HepG2 (cell line): ENCODE results near the gene ADAMTS2. TPM values are rescaled to one million over a fixed set of nuclear protein-coding genes. Genes with fewer than 3 reads are reported as not detected.

Experiments used
- ATM ChIP-seq: fragments of 450-650 bp; IDR thresholded peaks from 2 replicates; pipeline ENCODE4 v1.7.1; 2017; ENCODE audit warnings: mild to moderate bottlenecking, borderline replicate concordance
- BATF2 ChIP-seq: sonication (generic); formaldehyde crosslinking; IDR thresholded peaks from 2 replicates; pipeline ENCODE4 v1.8.0; 2022; ENCODE audit warnings: mild to moderate bottlenecking, missing genetic modification reagents, moderate library complexity
- CC2D1A ChIP-seq: sonication (generic); formaldehyde crosslinking; IDR thresholded peaks from 2 replicates; pipeline ENCODE4 v1.8.1; 2023; ENCODE audit warnings: mild to moderate bottlenecking, missing genetic modification reagents
- DRAP1 ChIP-seq: IDR thresholded peaks from 2 replicates; pipeline ENCODE4 v1.6.1; 2016; ENCODE audit warnings: missing genetic modification reagents, missing compliant biosample characterization
- HDAC2 ChIP-seq: sonication (generic); formaldehyde crosslinking; IDR thresholded peaks from 2 replicates; pipeline ENCODE4 v1.4.0; 2020; ENCODE audit warnings: missing genetic modification reagents
- NKX3-1 ChIP-seq: sonication (generic); formaldehyde crosslinking; IDR thresholded peaks from 2 replicates; pipeline ENCODE4 v1.5.0; 2020; ENCODE audit warnings: missing genetic modification reagents
- RERE ChIP-seq: IDR thresholded peaks from 2 replicates; pipeline ENCODE4 v1.6.1; 2016; ENCODE audit warnings: low read depth, missing genetic modification reagents, missing compliant biosample characterization
- RFXAP ChIP-seq: sonication (generic); formaldehyde crosslinking; IDR thresholded peaks from 2 replicates; pipeline ENCODE4 v1.4.0; 2020; ENCODE audit warnings: missing genetic modification reagents, borderline replicate concordance
- SMAD3 ChIP-seq: sonication (generic); formaldehyde crosslinking; IDR thresholded peaks from 2 replicates; pipeline ENCODE4 v1.4.0; 2020; ENCODE audit warnings: missing genetic modification reagents
- SMYD3 ChIP-seq: sonication (generic); formaldehyde crosslinking; IDR thresholded peaks from 2 replicates; pipeline ENCODE4 v1.8.1; 2023; ENCODE audit warnings: mild to moderate bottlenecking, missing genetic modification reagents
- SRSF9 ChIP-seq: fragments of 200-400 bp; formaldehyde crosslinking; IDR thresholded peaks from 2 replicates; pipeline ENCODE4 v1.6.1; 2018; ENCODE audit warnings: borderline replicate concordance, mild to moderate bottlenecking, low read depth, low read length; ENCODE audit not compliant: insufficient read depth, poor library complexity, severe bottlenecking
- ZFAT ChIP-seq: sonication (generic); formaldehyde crosslinking; conservative IDR thresholded peaks from 2 replicates; pipeline ENCODE4 v1.8.1; 2023; ENCODE audit warnings: missing genetic modification reagents, inconsistent platforms
- ZNF10 ChIP-seq: sonication (generic); formaldehyde crosslinking; IDR thresholded peaks from 2 replicates; pipeline ENCODE4 v1.4.0; 2020; ENCODE audit warnings: mild to moderate bottlenecking, low read depth, missing genetic modification reagents, borderline replicate concordance
- ZNF17 ChIP-seq: sonication (generic); formaldehyde crosslinking; IDR thresholded peaks from 2 replicates; pipeline ENCODE4 v1.5.0; 2020; ENCODE audit warnings: mild to moderate bottlenecking, missing genetic modification reagents
- ZNF274 ChIP-seq: sonication (generic); formaldehyde crosslinking; IDR thresholded peaks from 2 replicates; pipeline ENCODE4 v1.5.1; 2020; ENCODE audit warnings: mild to moderate bottlenecking, missing genetic modification reagents
- ZNF335 ChIP-seq: sonication (generic); formaldehyde crosslinking; IDR thresholded peaks from 2 replicates; pipeline ENCODE4 v1.4.0; 2020; ENCODE audit warnings: missing genetic modification reagents
- ZNF460 ChIP-seq: sonication (generic); formaldehyde crosslinking; IDR thresholded peaks from 2 replicates; pipeline ENCODE4 v1.5.1; 2020; ENCODE audit warnings: missing genetic modification reagents, mild to moderate bottlenecking, borderline replicate concordance
- ZNF563 ChIP-seq: sonication (generic); formaldehyde crosslinking; IDR thresholded peaks from 2 replicates; pipeline ENCODE4 v1.8.0; 2022; ENCODE audit warnings: mild to moderate bottlenecking, moderate library complexity, missing genetic modification reagents
- ZNF639 ChIP-seq: conservative IDR thresholded peaks from 2 replicates; pipeline ENCODE4 v1.6.1; 2018; ENCODE audit warnings: missing genetic modification reagents
- ZNF672 ChIP-seq: sonication (generic); formaldehyde crosslinking; IDR thresholded peaks from 2 replicates; pipeline ENCODE4 v1.8.1; 2022; ENCODE audit warnings: missing genetic modification reagents
- ZNF7 ChIP-seq: IDR thresholded peaks from 2 replicates; pipeline ENCODE4 v1.6.1; 2016; ENCODE audit warnings: missing biosample characterization, missing genetic modification reagents
- polyA plus RNA-seq, 8 experiments: library from polyadenylated mRNA; depleted of rRNA in 3 of 8; stranded (reverse) in 7 of 8; unstranded in 1 of 8; fragments of >200 nt; fragmentation: Illumina TruSeq in 4 of 8; extraction: Trizol in 4 of 8; gene quantifications; 2 replicates each; pipeline versions ENCODE4 v1.2.1 to v1.2.3, GENCODE V29; 2011 to 2016; ENCODE audit warnings: low read depth in 4 of 8, missing spikeins in 1 of 8, mixed read lengths in 1 of 8; ENCODE audit not compliant: insufficient read depth in 1 of 8
- total RNA-seq, 5 experiments: library from RNA; depleted of rRNA; stranded (reverse); fragments of >200 nt; fragmentation: Illumina TruSeq; extraction: Trizol; gene quantifications; 2 replicates each; pipeline ENCODE4 v1.2.3, GENCODE V29; 2016; ENCODE audit warnings: low read depth in 1 of 5

Gene ADAMTS2
- total and polyA plus RNA-seq, 2 of the 13 experiments (the other 11 are each of a cell fraction or from before 2014, with no cell fraction given): 0.24 to 3.5 TPM

GRCh38 chr5:179264783-179265513 lies 80.3 kb downstream of the ADAMTS2 start (continued):
- TF ChIP-seq RERE (CRISPR knock-in tag): 0 out of 2 replicates have a peak, but pooled peaks have one; percentile 41
- no peak for TF ChIP-seq ZNF335
- TF ChIP-seq ZNF274 (CRISPR knock-in tag): 0 out of 2 replicates have a peak, but pooled peaks have one; percentile 13
- 0 out of 2 replicates have a peak, but pooled peaks have one; percentile 32 for TF ChIP-seq SMYD3 (CRISPR knock-in tag)
- no peak for TF ChIP-seq ZFAT (CRISPR knock-in tag)
- TF ChIP-seq ZNF563 (CRISPR knock-in tag): peak; percentile 54; the same call in 1 of the 2 replicates
- TF ChIP-seq RFXAP (CRISPR knock-in tag): no peak; the same call in 1 of the 2 replicates
- TF ChIP-seq SMAD3 (CRISPR knock-in tag): no peak
- TF ChIP-seq ZNF10 (CRISPR knock-in tag): no peak
- TF ChIP-seq ZNF639 (CRISPR knock-in tag): no peak
- no peak for TF ChIP-seq ATM
- TF ChIP-seq CC2D1A (CRISPR knock-in tag): no peak
- no peak for TF ChIP-seq ZNF7
- TF ChIP-seq ZNF460: no peak
- TF ChIP-seq ZNF672: no peak
- no peak for TF ChIP-seq NKX3-1 (CRISPR knock-in tag)
- no peak for TF ChIP-seq SRSF9
- 0 out of 2 replicates have a peak, but pooled peaks have one; percentile 30 for TF ChIP-seq DRAP1 (CRISPR knock-in tag)
- TF ChIP-seq BATF2: no peak
- TF ChIP-seq HDAC2: peak; percentile 74
- no peak for TF ChIP-seq ZNF17
